ENCODE results near the gene SEC62. TPM values are rescaled to one million over a fixed set of nuclear protein-coding genes. Genes with fewer than 3 reads are reported as not detected.

Gene SEC62
- total and polyA plus RNA-seq, 9 of the 15 experiments (the other 6 are each of a cell fraction or from before 2014, with no cell fraction given), result 34.5 to 152 (median 51.8) TPM

DNA sequence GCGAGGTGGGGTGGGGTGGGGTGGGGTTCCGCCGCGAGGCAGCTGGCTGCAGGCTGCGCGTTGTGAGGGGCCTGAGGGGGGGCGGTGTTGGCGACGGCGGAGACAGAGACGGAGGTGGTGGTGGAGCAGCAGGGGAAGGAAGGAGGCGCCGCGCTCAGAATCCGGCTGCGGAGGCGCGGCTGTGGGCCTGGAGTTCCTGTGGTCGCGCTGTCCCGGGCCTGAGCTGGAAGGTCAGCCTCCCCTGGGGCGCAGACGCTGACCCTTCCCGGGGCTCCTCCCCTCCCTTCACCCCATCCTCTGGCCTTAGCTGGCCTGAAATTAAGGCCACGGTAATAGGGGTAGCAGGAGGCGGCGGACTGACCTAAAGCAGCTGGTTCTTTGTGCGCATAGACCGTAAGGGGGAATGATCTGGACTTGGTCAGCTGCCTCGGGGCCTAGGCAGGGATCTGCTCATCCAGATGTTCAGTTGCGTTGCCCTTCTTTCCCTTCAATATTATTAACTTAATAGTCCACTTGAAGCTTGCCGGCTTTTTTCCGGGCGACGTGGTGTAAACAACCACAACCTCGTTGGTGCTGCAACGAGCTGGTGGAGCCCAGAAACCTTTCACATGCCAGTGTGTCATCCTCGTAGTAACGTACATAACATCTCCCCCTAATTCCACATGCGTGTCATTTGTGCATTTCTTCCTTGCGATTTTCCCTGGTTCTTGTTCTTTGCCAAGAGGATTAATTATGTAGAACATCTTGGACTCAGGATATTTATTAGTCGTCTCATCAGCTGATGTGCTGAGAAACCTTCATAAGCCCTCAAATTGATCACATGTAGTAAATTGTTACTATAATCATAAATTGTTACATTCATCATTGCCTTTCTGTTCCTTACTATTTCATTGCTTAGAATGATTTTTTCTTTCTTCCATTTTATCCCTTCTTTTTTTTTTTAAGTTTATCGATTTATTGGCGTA, 626 bp downstream of the SEC62 start (continued):
- TF ChIP-seq, protein P1, sequence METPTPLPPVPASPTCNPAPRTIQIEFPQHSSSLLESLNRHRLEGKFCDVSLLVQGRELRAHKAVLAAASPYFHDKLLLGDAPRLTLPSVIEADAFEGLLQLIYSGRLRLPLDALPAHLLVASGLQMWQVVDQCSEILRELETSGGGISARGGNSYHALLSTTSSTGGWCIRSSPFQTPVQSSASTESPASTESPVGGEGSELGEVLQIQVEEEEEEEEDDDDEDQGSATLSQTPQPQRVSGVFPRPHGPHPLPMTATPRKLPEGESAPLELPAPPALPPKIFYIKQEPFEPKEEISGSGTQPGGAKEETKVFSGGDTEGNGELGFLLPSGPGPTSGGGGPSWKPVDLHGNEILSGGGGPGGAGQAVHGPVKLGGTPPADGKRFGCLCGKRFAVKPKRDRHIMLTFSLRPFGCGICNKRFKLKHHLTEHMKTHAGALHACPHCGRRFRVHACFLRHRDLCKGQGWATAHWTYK (CRISPR knock-in tag; IDR thresholded peaks at IDR 0.05), result no peak
- TF ChIP-seq CUX1 (CRISPR knock-in tag; IDR thresholded peaks at IDR 0.05) (no peak), TCF15 (CRISPR knock-in tag; IDR thresholded peaks at IDR 0.05) (no peak), SOX6 (IDR thresholded peaks at IDR 0.05) (no peak), TAF1 (IDR thresholded peaks at IDR 0.05; ENCODE audit: control insufficient read depth, extremely low read depth, insufficient read depth, low read length, severe bottlenecking) (no peak), JUND (IDR thresholded peaks at IDR 0.05; ENCODE audit: borderline replicate concordance, low read depth, low read length) (no peak), JUND (tag; IDR thresholded peaks at IDR 0.05; ENCODE audit: borderline replicate concordance, low read depth, low read length) (no peak), EHMT2 (IDR thresholded peaks at IDR 0.05) (no peak), SMAD1 (IDR thresholded peaks at IDR 0.05; ENCODE audit: low read depth, low read length, partially characterized antibody) (no peak), XRCC3 (IDR thresholded peaks at IDR 0.05) (no peak)
- TF ChIP-seq, protein P2, sequence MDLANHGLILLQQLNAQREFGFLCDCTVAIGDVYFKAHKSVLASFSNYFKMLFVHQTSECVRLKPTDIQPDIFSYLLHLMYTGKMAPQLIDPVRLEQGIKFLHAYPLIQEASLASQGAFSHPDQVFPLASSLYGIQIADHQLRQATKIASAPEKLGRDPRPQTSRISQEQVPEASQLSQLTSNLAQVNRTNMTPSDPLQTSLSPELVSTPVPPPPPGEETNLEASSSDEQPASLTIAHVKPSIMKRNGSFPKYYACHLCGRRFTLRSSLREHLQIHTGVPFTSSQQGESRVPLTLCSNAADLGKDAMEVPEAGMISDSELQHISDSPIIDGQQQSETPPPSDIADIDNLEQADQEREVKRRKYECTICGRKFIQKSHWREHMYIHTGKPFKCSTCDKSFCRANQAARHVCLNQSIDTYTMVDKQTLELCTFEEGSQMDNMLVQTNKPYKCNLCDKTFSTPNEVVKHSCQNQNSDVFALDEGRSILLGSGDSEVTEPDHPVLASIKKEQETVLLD (IDR thresholded peaks at IDR 0.05), result no peak
- TF ChIP-seq, protein P3, sequence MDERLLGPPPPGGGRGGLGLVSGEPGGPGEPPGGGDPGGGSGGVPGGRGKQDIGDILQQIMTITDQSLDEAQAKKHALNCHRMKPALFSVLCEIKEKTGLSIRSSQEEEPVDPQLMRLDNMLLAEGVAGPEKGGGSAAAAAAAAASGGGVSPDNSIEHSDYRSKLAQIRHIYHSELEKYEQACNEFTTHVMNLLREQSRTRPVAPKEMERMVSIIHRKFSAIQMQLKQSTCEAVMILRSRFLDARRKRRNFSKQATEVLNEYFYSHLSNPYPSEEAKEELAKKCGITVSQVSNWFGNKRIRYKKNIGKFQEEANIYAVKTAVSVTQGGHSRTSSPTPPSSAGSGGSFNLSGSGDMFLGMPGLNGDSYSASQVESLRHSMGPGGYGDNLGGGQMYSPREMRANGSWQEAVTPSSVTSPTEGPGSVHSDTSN (CRISPR knock-in tag; IDR thresholded peaks at IDR 0.05; ENCODE audit: low read depth), result no peak
- TF ChIP-seq, protein P3 (tag; conservative IDR thresholded peaks at IDR 0.05; ENCODE audit: low read depth), result no peak
